ENCODE data around the gene BNIP3.

DNA sequence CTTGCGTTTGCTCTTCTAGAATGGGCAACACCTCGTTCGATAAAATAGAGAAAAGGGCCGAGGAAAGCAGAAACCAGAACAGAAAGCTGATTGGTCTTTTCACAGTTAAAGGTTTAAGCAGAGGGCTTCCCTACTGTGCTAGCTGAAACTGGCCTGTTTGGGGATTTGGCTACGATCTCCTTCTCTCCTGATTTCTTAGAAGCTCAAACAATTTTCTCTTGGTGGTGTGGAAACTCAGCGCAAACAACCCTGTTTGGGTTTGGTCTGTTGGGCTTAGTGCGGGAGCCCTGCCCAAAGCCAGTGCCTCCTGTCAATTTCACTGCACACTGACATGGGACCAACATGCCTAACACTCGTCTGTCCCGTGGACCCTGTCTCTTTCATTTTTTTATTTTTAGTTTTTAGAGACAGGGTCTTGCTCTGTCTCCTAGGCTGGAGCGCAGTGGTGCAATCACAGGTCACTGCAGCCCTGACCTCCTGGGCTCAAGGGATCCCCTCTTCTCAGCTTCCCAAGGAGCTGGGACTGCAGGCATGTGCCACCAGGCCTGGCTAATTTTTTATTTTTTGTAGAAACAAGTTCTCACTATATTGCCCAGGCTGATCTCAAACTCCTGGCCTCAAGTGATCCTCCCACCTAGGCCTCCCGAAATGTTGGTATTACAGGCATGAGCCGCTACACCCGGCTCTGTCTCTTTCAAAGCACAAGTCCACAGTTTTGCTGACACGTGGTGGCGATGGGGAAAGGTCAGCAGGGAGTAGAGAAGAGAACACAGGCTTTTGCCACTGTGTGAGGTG lies 16.5 kb upstream of the BNIP3 start:
- TF ChIP-seq CTCF (IDR thresholded peaks at IDR 0.05), result no peak
- no peak for TF ChIP-seq POLR2A (IDR thresholded peaks at IDR 0.05)

All from uterus (tissue), 2 donors.